Endothelial cell of umbilical vein (primary cell): ENCODE measurements around the gene SEZ6. TPM values are rescaled to one million over a fixed set of nuclear protein-coding genes. Genes with fewer than 3 reads are reported as not detected.

Experiments used
- BruUV-seq: library from RNA; stranded (reverse); fragments of 400-500 nt; replicated peaks from 2 replicates; lab custom pipeline; 2021; lab: Mats Ljungman, UMichigan
- CTCF ChIA-PET: fragments of 300-600, 350-600 bp; sonication (Branson Sonifier 250); formaldehyde crosslinking; loops from one replicate; lab custom pipeline; 2021; ENCODE audit warnings: antibody characterized with exemption, inconsistent platforms; lab: Charles Lee
- POLR2A ChIA-PET: fragments of 300-600, 350-600 bp; sonication (Branson Sonifier 250); formaldehyde crosslinking; loops from one replicate; lab custom pipeline; 2021; ENCODE audit warnings: antibody characterized with exemption, inconsistent platforms; lab: Charles Lee
- DNase-seq: peaks from one replicate; pipeline ENCODE4 v3.0.0-alpha.2; 2011; ENCODE audit warnings: low read depth, low spot score
- FAIRE-seq: peaks from 2 replicates; lab custom pipeline; 2011; peaks lifted over from hg19 to GRCh38; lab: Jason Lieb, UNC
- H2AFZ ChIP-seq: 2 replicates; pipeline ENCODE4 v1.6.0; 2012; ENCODE audit warnings: low read depth, low read length, control low read depth, inconsistent platforms
- H3K27ac ChIP-seq: 2 replicates; pipeline ENCODE4 v1.5.1; 2011; ENCODE audit warnings: low read depth, mild to moderate bottlenecking, control low read depth, low read length, moderate library complexity; ENCODE audit not compliant: insufficient read depth
- H3K27me3 ChIP-seq, 2 experiments: 2 replicates each; pipeline versions ENCODE4 v1.6.0 to v1.6.1; 2011; ENCODE audit warnings: low read length in 2 of 2, mixed read lengths in 1 of 2; ENCODE audit not compliant: control insufficient read depth in 2 of 2, insufficient read depth in 2 of 2
- H3K36me3 ChIP-seq, 2 experiments: 2 replicates in 1 of 2; 3 replicates in 1 of 2; pipeline ENCODE4 v1.5.1; 2011; ENCODE audit warnings: low read length in 2 of 2, mild to moderate bottlenecking in 1 of 2, moderate library complexity in 1 of 2; ENCODE audit not compliant: control insufficient read depth in 2 of 2, insufficient read depth in 2 of 2; ENCODE audit errors: extremely low read depth in 1 of 2
- H3K4me1 ChIP-seq: 3 replicates; pipeline ENCODE4 v1.5.1; 2011; ENCODE audit warnings: mild to moderate bottlenecking, low read length; ENCODE audit not compliant: control insufficient read depth, insufficient read depth; ENCODE audit errors: extremely low read depth
- H3K4me2 ChIP-seq: 2 replicates; pipeline ENCODE4 v1.6.1; 2011; ENCODE audit warnings: low read length, control low read depth, mixed read lengths; ENCODE audit not compliant: insufficient read depth
- H3K4me3 ChIP-seq, 3 experiments: fragments of 200-600 bp in 1 of 3; sonication (generic), shearing (Covaris generic) in 1 of 3; replicated peaks in 1 of 3; 2 replicates each; pipeline ENCODE4 v1.5.1; 2011 to 2016; ENCODE audit warnings: control low read depth in 3 of 3, low read length in 3 of 3, mild to moderate bottlenecking in 2 of 3, inconsistent platforms in 1 of 3, low read depth in 1 of 3, moderate library complexity in 1 of 3; ENCODE audit not compliant: insufficient read depth in 1 of 3
- H3K79me2 ChIP-seq: 2 replicates; pipeline ENCODE4 v1.6.0; 2012; ENCODE audit warnings: low read length, inconsistent platforms; ENCODE audit not compliant: control insufficient read depth, insufficient read depth
- H3K9ac ChIP-seq: replicated peaks from 2 replicates; pipeline ENCODE3; 2011; ENCODE audit warnings: low read length, control low read depth; ENCODE audit not compliant: insufficient read depth; ENCODE audit errors: extremely low read depth
- H3K9me1 ChIP-seq: replicated peaks from 3 replicates; pipeline ENCODE4 v1.6.0; 2011; ENCODE audit warnings: mild to moderate bottlenecking, low read length; ENCODE audit not compliant: control insufficient read depth, insufficient read depth; ENCODE audit errors: extremely low read depth
- H3K9me3 ChIP-seq: replicated peaks from 2 replicates; pipeline ENCODE4 v1.5.1; 2012; ENCODE audit warnings: low read length, inconsistent platforms; ENCODE audit not compliant: control insufficient read depth, insufficient read depth
- H4K20me1 ChIP-seq: replicated peaks from 2 replicates; pipeline ENCODE3; 2011; ENCODE audit warnings: mild to moderate bottlenecking, low read length; ENCODE audit not compliant: control insufficient read depth, insufficient read depth; ENCODE audit errors: extremely low read depth
- CTCF ChIP-seq, 2 donors: IDR thresholded peaks; 1 replicate in 1 of 2; 2 replicates in 1 of 2; pipeline ENCODE4 v1.5.1; 2011; ENCODE audit warnings: low read length in 2 of 2, mild to moderate bottlenecking in 2 of 2, moderate library complexity in 2 of 2, control low read depth in 1 of 2, inconsistent platforms in 1 of 2, low read depth in 1 of 2; ENCODE audit not compliant: insufficient read depth in 1 of 2; ENCODE audit errors: extremely low read depth in 1 of 2
- EZH2 ChIP-seq: IDR thresholded peaks from 2 replicates; pipeline ENCODE4 v1.6.1; 2012; ENCODE audit warnings: borderline replicate concordance, low read depth, mild to moderate bottlenecking, moderate library complexity, low read length, inconsistent platforms; ENCODE audit not compliant: severe bottlenecking
- FOS ChIP-seq: IDR thresholded peaks from 2 replicates; pipeline ENCODE4 v1.6.1; 2011; ENCODE audit warnings: mild to moderate bottlenecking, low read length, moderate library complexity, borderline replicate concordance; ENCODE audit not compliant: insufficient read depth
- GATA2 ChIP-seq: IDR thresholded peaks from 2 replicates; pipeline ENCODE4 v1.7.0; 2011; ENCODE audit warnings: low read depth, mild to moderate bottlenecking, moderate library complexity, mixed read lengths, low read length; ENCODE audit not compliant: insufficient read length, insufficient read depth
- MAX ChIP-seq: IDR thresholded peaks from 2 replicates; pipeline ENCODE4 v1.6.1; 2011; ENCODE audit not compliant: insufficient read depth, insufficient read length
- MYC ChIP-seq: IDR thresholded peaks from one replicate; pipeline ENCODE4 v1.6.1; 2011; ENCODE audit warnings: mild to moderate bottlenecking, low read depth, low read length
- POLR2A ChIP-seq: IDR thresholded peaks from 2 replicates; pipeline ENCODE4 v1.6.1; 2012; ENCODE audit warnings: low read depth, mild to moderate bottlenecking, control low read depth, low read length
- POLR2AphosphoS5 ChIP-seq: IDR thresholded peaks from 2 replicates; pipeline ENCODE4 v1.6.1; 2012; ENCODE audit warnings: low read depth, mild to moderate bottlenecking, control low read depth, low read length, moderate library complexity; ENCODE audit not compliant: insufficient read depth
- dilution Hi-C: fragments of 300-500 bp; cut with MboI; formaldehyde crosslinking; loops from one replicate; pipeline ENCODE4 v1.15.0; 2019; ENCODE audit warnings: low sequenced_read_pairs; ENCODE audit not compliant: extremely low pct_ligation_motif_present
- intact Hi-C: fragments of 100-400 bp; cut with micrococcal nuclease; formaldehyde crosslinking; loops from one replicate; pipeline ENCODE4 v1.10.0; 2022
- polyA plus RNA-seq, 4 experiments: library from polyadenylated mRNA; depleted of rRNA in 3 of 4; stranded (reverse) in 3 of 4; unstranded in 1 of 4; fragments of >200 nt; gene quantifications; 2 replicates each; pipeline versions ENCODE4 v1.2.1 to v1.2.3, GENCODE V29; 2011 to 2012; ENCODE audit warnings: missing spikeins in 1 of 4
- total RNA-seq: library from RNA; stranded (reverse); gene quantifications from 2 replicates; pipeline ENCODE4 v1.2.3, GENCODE V29; 2021

Gene SEZ6
- total and polyA plus RNA-seq, 2 donors (not counting 3 experiments of a cell fraction or from before 2014, with no cell fraction given) = not detected

GRCh38 chr17:28975646-28976045, 30.2 kb downstream of the SEZ6 start:
- DNase-seq = no peak
- H3K4me1 ChIP-seq = no peaks in the 10 kb centered on the region
- no TSS peak for BruUV-seq
- no peak overlapping the region for H3K4me3 ChIP-seq
- H3K9me3 ChIP-seq = no peaks in the 10 kb centered on the region
- no peaks in the 10 kb centered on the region for H3K36me3 ChIP-seq
- TF ChIP-seq MAX = no peak
- TF ChIP-seq GATA2 = no peak
- TF ChIP-seq POLR2A = no peak
- TF ChIP-seq CTCF (IDR thresholded peaks at IDR 0.05; ENCODE audit: extremely low read depth in 1 of 2, insufficient read depth in 1 of 2, low read depth in 1 of 2, low read length in 2 of 2) = no peak
- no peak for TF ChIP-seq POLR2AphosphoS5
- TF ChIP-seq MYC = no peak
- no peak for FAIRE-seq
- no peak overlapping the region for H2AFZ ChIP-seq
- intact Hi-C loops = no loop called here
- H3K4me2 ChIP-seq = no peak overlapping the region
- H4K20me1 ChIP-seq = no peaks in the 10 kb centered on the region
- H3K79me2 ChIP-seq = no peaks in the 10 kb centered on the region
- no peak overlapping the region for H3K27ac ChIP-seq
- H3K9me1 ChIP-seq = no peaks in the 10 kb centered on the region
- POLR2A ChIA-PET = no interaction called here
- no peaks in the 10 kb centered on the region for H3K27me3 ChIP-seq
- dilution Hi-C loops = no loop called here
- CTCF ChIA-PET = no interaction called here
- no peak overlapping the region for H3K9ac ChIP-seq

- ChIA-PET CTCF (interaction anchor here (3.0 kb wide), 1 partner anchor 137 kb away, joined by 9 read pairs; no protein-coding TSS in a partner anchor), POLR2A (no interaction called here)
- Histone ChIP-seq H3K9me3 (no peaks in the 10 kb centered on the region), H4K20me1 (no peaks in the 10 kb centered on the region), H3K4me1 (no peaks in the 10 kb centered on the region), H3K36me3 (no peaks in the 10 kb centered on the region), H3K9ac (no peak overlapping the region), H2AFZ (no peak overlapping the region), H3K9me1 (no peaks in the 10 kb centered on the region), H3K79me2 (no peaks in the 10 kb centered on the region), H3K27me3 (no peaks in the 10 kb centered on the region), H3K27ac (no peak overlapping the region), H3K4me2 (no peak overlapping the region), H3K4me3 (no peak overlapping the region)
- TF ChIP-seq GATA2 (no peak), FOS (no peak), MAX (no peak), POLR2A (no peak), CTCF (IDR thresholded peaks at IDR 0.05; ENCODE audit: extremely low read depth in 1 of 2, insufficient read depth in 1 of 2, low read depth in 1 of 2, low read length in 2 of 2) (no peak), EZH2 (no peak)
- BruUV-seq = no TSS peak
- dilution Hi-C loops (no loop called here), intact Hi-C loops (no loop called here)
- FAIRE-seq (no peak), DNase-seq (no peak)
These were observed 30.8 kb downstream of the SEZ6 start for GRCh38 chr17:28975031-28975430.
